Heart left ventricle (tissue), 16 donors: Measurements from ENCODE around the gene FOSL2. TPM values are rescaled to one million over a fixed set of nuclear protein-coding genes. Genes with fewer than 3 reads are reported as not detected.

ENCODE experiments used
- ATAC-seq, 4 donors: fragments of 200-7000 bp; cut with Tn5 transposase; one replicate each; pipeline ENCODE4 v1.9.1; 2020 to 2022; ENCODE audit warnings: moderate library complexity in 4 of 4, mild to moderate bottlenecking in 3 of 4, moderate number of reproducible peaks in 1 of 4
- DNase-seq, 5 donors: peaks; one replicate each; pipeline ENCODE4 v3.0.0-alpha.2; 2020
- H3K27ac ChIP-seq, 12 donors: fragments of 200-600 bp; sonication (generic) in 4 of 12; one replicate each; pipeline versions ENCODE4 v1.5.0 to v1.8.0; 2016 to 2022; ENCODE audit warnings: mild to moderate bottlenecking in 2 of 12
- H3K27me3 ChIP-seq, 9 donors: fragments of 200-600 bp; sonication (generic) in 2 of 9; one replicate each; pipeline versions ENCODE4 v1.5.1 to v1.8.0; 2016 to 2022; ENCODE audit warnings: mild to moderate bottlenecking in 3 of 9
- H3K36me3 ChIP-seq, 9 donors: fragments of 200-600 bp; sonication (generic) in 2 of 9; one replicate each; pipeline versions ENCODE4 v1.5.0 to v1.8.0; 2018 to 2022; ENCODE audit warnings: mild to moderate bottlenecking in 2 of 9
- H3K4me1 ChIP-seq, 12 donors: fragments of 200-600 bp; sonication (generic) in 4 of 12; one replicate each; pipeline versions ENCODE4 v1.5.0 to v1.8.0; 2016 to 2022; ENCODE audit warnings: mild to moderate bottlenecking in 3 of 12
- H3K4me3 ChIP-seq, 12 donors: fragments of 200-600 bp; sonication (generic) in 4 of 12; one replicate each; pipeline versions ENCODE4 v1.5.0 to v1.8.0; 2017 to 2022; ENCODE audit warnings: mild to moderate bottlenecking in 9 of 12, moderate library complexity in 4 of 12
- H3K9me3 ChIP-seq, 12 donors: fragments of 200-600 bp; sonication (generic) in 4 of 12; one replicate each; pipeline versions ENCODE4 v1.5.0 to v1.8.0; 2016 to 2022; ENCODE audit warnings: mild to moderate bottlenecking in 1 of 12
- CTCF ChIP-seq, 12 donors: fragments of 200-600 bp; sonication (generic) in 4 of 12; IDR thresholded peaks; one replicate each; pipeline versions ENCODE4 v1.5.0 to v1.8.0; 2018 to 2022; ENCODE audit warnings: antibody characterized with exemption in 12 of 12, mild to moderate bottlenecking in 5 of 12
- POLR2A ChIP-seq, 2 donors: fragments of 450-650 bp; IDR thresholded peaks; one replicate each; pipeline ENCODE4 v1.6.1; 2017; ENCODE audit warnings: antibody characterized with exemption in 2 of 2, mild to moderate bottlenecking in 2 of 2, moderate library complexity in 2 of 2
- WGBS, 4 donors: extraction: QIAGEN DNeasy Blood & Tissue Kit in 2 of 4; methylation state at CpG; one replicate each; pipeline versions ENCODE4 v1.1.5 to v1.1.7; 2013 to 2018; 5-methylcytosine and 5-hydroxymethylcytosine counted together
- intact Hi-C, 10 donors: fragments of 100-400 bp; cut with DNase I; formaldehyde crosslinking; loops; one replicate each; pipeline versions ENCODE4 v1.11.1 to v1.14.2; 2022
- polyA plus RNA-seq, 2 donors: library from polyadenylated mRNA; stranded (reverse); fragments of 200-250 nt; gene quantifications; one replicate each; pipeline ENCODE4 v1.2.3, GENCODE V29; 2013
- total RNA-seq, 9 donors: library from RNA; depleted of rRNA in 2 of 9; stranded (reverse); fragments of >200 nt in 2 of 9; fragmentation: NEBNext Ultra II Directional in 3 of 9; extraction: Animal tissue kit (Norgen Biotek cat#: 25700) in 3 of 9; gene quantifications; one replicate each; pipeline versions ENCODE4 v1.1.0 to v1.2.4, GENCODE V29; 2016 to 2023
- donor health status: ischemic (EF 13 %, LVEDD 7.1; RV severe dilation, severe dysfunction).
- donor health status: healthy with polysubstance abuse.
- donor health status: DM: no; HTN: yes; CAD: no.
- donor health status: DM: no; HTN: no; CAD: no.
- donor health status: ischemic (EF 25% LVEDD 6.9; RV normal size, moderate dysfunction).
- donor health status: ischemic (EF 25% LVEDD 5.7; RV mildly dilated, moderate dysfunction).
- donor health status: healthy.
- donor health status: DM: yes; HTN: yes; CAD: no.
- donor health status: ischemic (EF 35%, LVEDD 5.7; RV mildly dilated, moderate dysfunction).
- donor health status: nonischemic (EF 11% LVEDD 7.7; RV severe dilation, severe dysfunction).
- donor health status: DM: yes; HTN: yes; CAD: no.
- donor health status: PGD.
- donor health status: ischemic (EF 29% LVEDD 5.4; RV normal size, mild dysfunction).
- donor health status: nonischemic (EF 23%, LVEDD 6.1; RV moderate dilation, normal function).

Gene FOSL2
- total and polyA plus RNA-seq, 11 donors: 15.2 to 144 (median 50.2) TPM

- 19 to 29% (median 20%) methylated on average over 10 to 17 of the region's 17 CpGs for WGBS, 4 donors
- H3K4me1 ChIP-seq: peaks cover 0 to 20% (median 11%) of the 10 kb centered on the region in 12 donors
- intact Hi-C loops: loop anchor here (1.0 to 10.0 kb wide), 29 partner anchors 32 to 682 kb away; partner anchors contain the start of genes BABAM2 (in 5 of the 10), RBKS (in 5 of the 10) and MRPL33 (in 3 of the 10)
- no peaks in the 10 kb centered on the region for H3K9me3 ChIP-seq
- DNase-seq: no peak
- TF ChIP-seq POLR2A (IDR thresholded peaks at IDR 0.05) (no peak), CTCF (IDR thresholded peaks at IDR 0.05) (peak in 3 of 12 donors; percentile 21 to 33 (median 28))
- no peaks in the 10 kb centered on the region for H3K27me3 ChIP-seq
- ATAC-seq: no peak
- peak overlapping the region; percentile 94 to 100 (median 100) for H3K27ac ChIP-seq
- no peaks in the 10 kb centered on the region for H3K36me3 ChIP-seq
- peak overlapping the region; percentile 82 to 100 (median 96) for H3K4me3 ChIP-seq
These were observed 3.0 kb upstream of the FOSL2 start for GRCh38 chr2:28389399-28390240.

GRCh38 chr2:28390241-28390745 lies 2.4 kb upstream of the FOSL2 start:
- 0% methylated on average over 9 to 45 of the region's 45 CpGs for WGBS, 4 donors
- Histone ChIP-seq H3K9me3 (no peaks in the 10 kb centered on the region), H3K27me3 (no peaks in the 10 kb centered on the region), H3K4me1 (peaks cover 0 to 20% (median 11%) of the 10 kb centered on the region in 12 donors), H3K36me3 (no peaks in the 10 kb centered on the region), H3K27ac (peak overlapping the region; percentile 94 to 100 (median 100)), H3K4me3 (peak overlapping the region; percentile 82 to 100 (median 96))
- peak; percentile 90 to 95 (median 91) for DNase-seq
- TF ChIP-seq CTCF (IDR thresholded peaks at IDR 0.05) (peak in 8 of 12 donors; percentile 5 to 32 (median 10)), POLR2A (IDR thresholded peaks at IDR 0.05) (peak in 1 of 2 donors; percentile 39)
- peak; percentile 15 to 49 (median 36) for ATAC-seq
- intact Hi-C loops: loop anchor here (1.0 to 10.0 kb wide), 28 partner anchors 33 to 683 kb away; partner anchors contain the start of genes BABAM2 (in 5 of the 10), RBKS (in 5 of the 10) and MRPL33 (in 3 of the 10)

- ATAC-seq (peak; percentile 21 to 58 (median 40)), DNase-seq (peak; percentile 81 to 93 (median 89))
- no peak for TF ChIP-seq POLR2A (IDR thresholded peaks at IDR 0.05)
- peak in 1 of 12 donors; percentile 4 for TF ChIP-seq CTCF (IDR thresholded peaks at IDR 0.05)
- 0 to 3% (median 1%) methylated on average over 45 to 49 of the region's 49 CpGs for WGBS, 4 donors
- H3K27ac ChIP-seq: peak overlapping the region; percentile 94 to 100 (median 100)
- no peaks in the 10 kb centered on the region for H3K9me3 ChIP-seq
- no peaks in the 10 kb centered on the region for H3K36me3 ChIP-seq
- peak overlapping the region; percentile 82 to 100 (median 96) for H3K4me3 ChIP-seq
- H3K27me3 ChIP-seq: no peaks in the 10 kb centered on the region
- intact Hi-C loops: loop anchor here (1.0 to 10.0 kb wide), 31 partner anchors 34 to 684 kb away; partner anchors contain the start of genes BABAM2 (in 6 of the 10), RBKS (in 6 of the 10) and MRPL33 (in 3 of the 10)
- H3K4me1 ChIP-seq: peaks cover 0 to 21% (median 12%) of the 10 kb centered on the region in 12 donors
These were observed 1.7 kb upstream of the FOSL2 start for GRCh38 chr2:28390746-28391563.
